HG02885 (cell line): ENCODE measurements around the gene DOCK1.

Experiments used
- ATAC-seq: cut with Tn5 transposase; IDR thresholded peaks from one replicate; pipeline ENCODE4 v1.9.1; 2021; ENCODE audit warnings: mild to moderate bottlenecking; ENCODE audit not compliant: unreplicated experiment, poor library complexity

Gene DOCK1

DNA sequence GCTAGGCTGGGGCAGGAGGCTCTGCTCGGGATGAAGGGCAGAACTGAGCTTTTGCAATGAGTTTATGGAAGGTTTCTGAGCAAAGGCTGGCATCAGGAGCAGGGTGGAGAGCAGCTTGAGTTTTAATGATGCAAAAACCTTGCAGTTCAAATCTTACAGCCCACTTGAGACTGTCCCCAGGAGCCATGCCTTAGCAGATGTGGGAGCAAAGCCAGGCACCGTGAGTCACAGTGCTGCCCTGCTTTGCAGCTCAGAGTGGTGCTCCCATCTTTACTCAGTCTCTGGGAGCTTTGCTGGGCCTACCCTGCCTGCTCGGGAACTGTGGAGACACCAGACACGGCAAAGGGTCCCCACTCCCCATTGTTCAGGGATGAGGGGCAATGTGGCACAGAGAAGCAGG, 521.5 kb downstream of the DOCK1 start:
- no peak for ATAC-seq

DNA sequence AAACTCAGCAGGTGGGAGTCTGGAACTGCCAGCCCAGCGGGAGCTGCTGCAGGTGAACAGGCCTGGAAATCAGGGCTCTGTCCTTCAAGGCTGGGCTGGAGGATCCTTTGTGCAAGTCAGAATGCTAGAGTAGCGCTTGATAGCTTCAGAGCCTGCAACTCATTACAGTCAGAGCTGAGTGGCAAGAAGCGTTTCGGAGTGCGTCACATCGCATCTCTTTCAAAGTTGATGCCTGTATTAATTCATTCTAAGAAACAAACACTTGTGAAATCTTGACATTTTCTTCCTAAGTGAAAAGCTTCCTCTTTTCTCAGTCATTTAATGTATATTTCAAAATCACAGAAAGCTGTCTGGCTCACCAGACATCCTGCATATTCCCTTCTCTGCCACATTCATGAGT, 522.7 kb downstream of the DOCK1 start:
- ATAC-seq, result no peak

DNA sequence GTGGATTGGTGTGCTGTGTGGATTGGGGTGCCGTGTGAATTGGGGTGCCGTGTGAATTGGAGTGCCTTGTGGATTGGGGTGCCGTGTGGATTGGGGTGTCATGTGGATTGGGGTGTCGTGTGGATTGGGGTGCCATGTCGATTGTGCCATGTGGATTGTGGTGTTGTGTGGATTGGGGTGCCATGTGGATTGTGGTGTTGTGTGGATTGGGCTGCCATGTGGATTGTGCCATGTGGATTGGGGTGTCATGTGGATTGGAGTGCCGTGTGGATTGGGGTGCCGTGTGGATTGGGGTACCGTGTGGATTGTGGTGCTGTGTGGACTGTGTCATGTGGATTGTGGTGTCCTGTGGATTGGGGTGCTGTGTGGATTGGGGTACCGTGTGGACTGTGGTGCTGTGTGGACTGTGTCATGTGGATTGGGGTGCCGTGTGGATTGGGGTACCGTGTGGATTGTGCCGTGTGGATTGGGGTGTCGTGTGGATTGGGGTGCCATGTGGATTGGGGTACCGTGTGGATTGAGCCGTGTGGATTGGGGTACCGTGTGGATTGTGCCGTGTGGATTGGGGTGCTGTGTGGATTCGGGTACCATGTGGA, 523.3 kb downstream of the DOCK1 start:
- no peak for ATAC-seq

DNA sequence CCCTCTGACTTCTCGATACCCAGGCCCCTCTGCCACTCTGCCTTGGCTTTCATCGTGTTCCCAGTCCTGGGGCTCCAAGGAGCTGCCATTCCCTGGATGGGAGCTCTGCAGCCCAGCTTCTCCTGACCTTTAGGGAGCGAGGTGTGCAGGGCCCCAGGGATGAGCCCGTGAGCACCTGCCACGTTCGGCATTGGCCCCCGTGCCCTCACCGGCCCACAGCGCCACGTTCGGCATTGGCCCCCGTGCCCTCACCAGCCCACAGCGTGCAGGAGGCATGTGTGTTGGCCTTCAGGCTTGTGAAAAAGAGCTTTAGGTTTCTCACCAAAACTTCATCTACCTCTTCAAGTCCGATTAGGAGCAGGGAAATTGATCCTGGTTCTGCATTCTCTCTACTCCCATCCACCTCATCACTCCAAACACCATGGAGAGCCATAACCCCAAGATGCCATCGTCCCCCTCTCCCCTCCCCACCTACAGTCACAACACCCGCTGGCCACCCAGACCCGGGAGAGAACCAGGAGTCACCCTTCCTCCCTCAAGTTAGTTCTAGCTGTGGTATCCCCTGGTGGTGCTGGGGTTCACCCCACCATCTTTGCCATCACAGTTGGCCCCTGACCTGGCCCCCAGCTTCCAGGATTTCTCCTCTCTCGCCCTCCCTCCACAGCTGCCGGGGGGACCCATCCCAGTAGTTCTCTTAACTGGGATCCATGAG, 524.5 kb downstream of the DOCK1 start:
- ATAC-seq, result no peak

DNA sequence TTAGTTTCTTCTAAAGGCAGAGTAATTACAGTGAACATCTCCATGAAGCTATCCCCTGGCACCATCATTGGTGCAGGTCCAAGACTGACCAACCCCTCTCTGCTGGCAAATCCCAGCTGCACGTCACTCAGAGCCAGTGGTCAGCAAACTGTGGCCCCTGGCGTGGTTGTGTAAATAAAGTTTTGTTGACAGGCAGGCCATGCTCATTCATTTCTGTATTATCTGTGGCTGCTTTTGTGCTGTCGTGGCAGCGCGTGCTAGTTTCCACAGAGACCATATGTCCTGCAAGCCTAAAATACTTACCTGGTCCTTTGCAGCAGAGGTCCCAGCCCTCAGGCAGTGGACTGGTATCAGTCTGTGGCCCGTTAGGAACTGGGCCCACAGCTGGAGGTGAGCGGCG, 526.3 kb downstream of the DOCK1 start:
- ATAC-seq, result no peak

DNA sequence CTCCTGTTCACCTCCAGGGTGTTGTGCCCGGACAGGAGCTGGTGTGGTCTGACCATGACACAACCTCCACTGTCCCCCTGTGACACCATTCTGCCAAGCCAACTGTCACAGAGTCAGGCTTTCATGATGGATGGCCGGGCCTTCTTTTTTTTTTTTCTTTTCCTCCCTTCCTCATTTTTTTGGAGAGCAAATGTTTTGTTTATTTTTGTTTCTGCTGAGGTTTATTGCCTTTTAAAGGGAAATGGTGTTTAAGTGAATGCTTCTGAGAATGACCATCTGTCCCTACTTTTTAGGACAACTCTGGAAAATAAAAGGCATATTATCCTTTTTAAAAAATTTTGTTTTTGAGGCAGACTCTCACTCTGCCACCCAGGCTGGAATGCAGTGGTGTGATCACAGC, 528.8 kb downstream of the DOCK1 start:
- no peak for ATAC-seq

DNA sequence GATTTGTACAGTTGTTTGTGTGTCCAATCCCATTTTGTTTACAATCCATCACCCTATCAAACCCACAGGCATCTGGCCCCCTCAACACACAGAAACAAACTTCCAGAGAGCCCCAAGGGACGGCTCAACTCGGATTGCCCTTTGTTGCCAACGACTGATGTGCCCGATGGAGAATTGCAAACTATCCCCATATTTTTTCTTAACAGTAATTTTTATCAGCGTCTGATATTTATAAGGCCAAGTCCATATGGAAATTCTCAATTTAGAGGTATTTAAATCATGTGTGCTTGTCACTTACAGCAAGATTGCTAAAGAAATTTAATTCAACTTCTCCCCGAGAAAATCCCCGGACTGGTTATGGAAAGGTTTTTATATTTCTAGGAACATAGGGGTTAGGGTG, 530.0 kb downstream of the DOCK1 start:
- no peak for ATAC-seq

DNA sequence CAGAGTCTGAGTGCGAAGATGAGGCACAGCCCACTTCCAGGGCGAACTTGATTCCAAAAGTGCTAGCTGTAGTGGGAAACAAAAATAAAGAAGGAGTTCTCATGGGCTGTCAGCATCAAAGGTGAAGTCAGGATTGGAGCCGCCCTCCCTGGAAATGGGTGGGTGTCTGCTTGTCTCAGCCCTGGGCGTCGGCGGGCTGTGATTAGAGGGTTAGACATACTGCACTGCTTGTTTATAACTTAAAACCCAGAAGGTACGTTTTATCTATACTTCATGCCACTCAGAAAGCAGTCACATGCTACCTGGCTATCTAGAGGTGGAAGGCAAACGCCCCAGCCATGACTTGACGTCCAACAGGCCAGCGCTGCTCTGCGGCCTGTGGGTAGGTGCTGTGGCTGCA, 535.1 kb downstream of the DOCK1 start:
- ATAC-seq, result no peak

DNA sequence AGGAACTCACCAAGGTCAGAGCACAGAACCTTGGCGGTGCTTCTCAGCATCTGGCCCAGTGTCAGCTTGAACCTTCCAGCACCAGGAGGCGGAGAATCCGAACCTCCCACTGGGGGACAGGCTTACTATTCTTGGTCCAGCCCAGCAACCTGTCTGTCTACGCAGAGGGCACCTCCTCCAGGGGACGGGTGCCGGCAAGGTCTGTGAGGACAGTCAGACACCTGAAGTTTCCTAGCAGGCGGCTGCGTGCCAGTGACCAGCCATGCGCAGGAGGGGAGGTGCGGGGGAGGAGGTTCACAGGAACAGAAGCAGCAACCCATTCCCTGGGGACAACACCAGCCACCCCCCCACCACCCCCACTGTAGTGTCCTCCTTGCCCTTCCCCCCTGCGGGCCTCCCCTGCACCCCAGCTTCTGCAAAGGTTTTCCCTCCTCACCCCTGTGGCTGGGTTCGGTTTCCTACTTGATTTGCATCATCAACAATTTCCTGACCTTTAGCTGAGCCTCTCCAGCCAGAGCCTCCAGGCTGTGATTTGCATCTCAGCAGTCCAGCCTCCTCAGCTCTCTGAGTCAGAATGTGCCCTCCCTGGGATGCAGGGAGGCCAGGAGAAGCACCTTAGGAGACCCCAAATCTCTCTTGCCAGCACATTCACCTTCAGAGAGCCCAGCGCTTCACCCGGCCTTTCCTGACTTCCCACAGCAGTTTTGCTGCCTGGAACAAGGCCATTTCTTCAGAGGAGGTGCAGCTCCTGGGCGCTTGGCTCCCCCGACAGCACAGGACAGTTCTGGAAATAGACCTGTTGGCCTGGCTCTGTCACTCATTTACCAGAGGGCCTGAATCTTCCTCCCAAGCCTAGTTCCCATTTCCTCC, 536.4 kb downstream of the DOCK1 start:
- no peak for ATAC-seq

DNA sequence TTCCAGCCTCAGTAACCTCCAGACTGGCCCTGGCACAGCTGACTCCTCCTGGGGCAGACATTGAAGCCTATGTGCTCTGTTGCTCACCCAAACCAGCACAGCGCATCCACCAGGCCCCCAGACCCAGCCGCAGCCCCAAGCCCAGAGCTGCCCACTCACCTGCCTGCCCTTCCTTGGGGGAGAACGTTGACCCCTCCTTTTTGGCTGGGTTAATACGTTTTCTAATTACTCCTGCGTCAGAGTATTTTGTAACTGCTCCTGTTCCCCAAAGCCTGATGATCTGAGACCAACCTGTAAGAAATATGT, 536.9 kb downstream of the DOCK1 start:
- ATAC-seq, result no peak

DNA sequence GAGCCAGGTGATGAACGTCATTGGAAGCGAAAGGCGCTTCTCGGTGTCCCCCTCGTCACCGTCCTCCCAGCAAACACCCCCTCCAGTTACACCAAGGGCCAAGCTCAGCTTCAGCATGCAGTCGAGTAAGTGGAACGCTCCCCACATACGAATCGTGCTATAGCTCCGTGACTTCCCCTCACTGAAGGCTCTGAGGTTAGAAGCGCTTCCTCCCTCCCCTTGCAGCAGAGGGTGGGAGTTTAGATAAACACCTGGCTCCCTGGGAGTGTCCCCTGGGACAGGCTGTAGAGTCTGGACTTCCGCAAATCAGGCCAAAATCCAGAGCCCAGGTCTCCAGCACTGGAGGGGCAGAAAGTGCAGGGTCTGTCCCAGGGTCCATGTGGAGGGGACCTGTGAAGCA, 538.9 kb downstream of the DOCK1 start:
- no peak for ATAC-seq

DNA sequence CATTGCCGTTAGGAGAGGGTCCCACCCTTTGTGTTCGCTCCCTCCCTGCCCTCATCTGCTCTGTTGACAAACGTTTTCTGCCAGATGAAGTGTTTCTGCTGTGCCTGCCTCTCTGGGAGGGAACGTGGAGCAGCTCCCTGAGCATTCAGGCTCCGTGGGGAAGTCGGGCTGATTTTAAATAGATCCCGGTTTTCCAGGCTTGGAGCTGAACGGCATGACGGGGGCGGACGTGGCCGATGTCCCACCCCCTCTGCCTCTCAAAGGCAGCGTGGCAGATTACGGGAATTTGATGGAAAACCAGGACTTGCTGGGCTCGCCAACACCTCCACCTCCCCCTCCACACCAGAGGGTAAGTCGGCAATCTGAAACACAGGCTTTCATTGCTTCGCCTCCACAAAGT, 542.0 kb downstream of the DOCK1 start:
- no peak for ATAC-seq

DNA sequence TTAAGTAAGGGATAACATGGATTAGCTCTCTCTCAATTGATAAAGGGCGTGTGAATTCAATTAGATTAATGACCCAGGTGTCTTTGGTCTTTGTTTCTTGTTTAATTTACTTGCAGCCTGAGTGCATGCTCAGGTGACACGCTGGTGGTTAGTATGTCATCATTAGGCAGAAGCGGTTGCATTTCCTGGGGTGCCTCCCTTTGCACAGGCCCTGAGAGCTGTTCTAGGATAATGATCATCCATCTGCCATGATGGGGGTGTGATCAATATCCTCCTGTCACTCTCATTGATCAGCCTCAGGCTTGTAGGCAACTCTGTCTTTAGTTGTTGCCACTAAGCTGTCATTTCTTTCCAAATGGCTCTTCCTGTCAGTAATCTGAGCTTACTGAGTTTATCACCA, 544.3 kb downstream of the DOCK1 start:
- no peak for ATAC-seq

DNA sequence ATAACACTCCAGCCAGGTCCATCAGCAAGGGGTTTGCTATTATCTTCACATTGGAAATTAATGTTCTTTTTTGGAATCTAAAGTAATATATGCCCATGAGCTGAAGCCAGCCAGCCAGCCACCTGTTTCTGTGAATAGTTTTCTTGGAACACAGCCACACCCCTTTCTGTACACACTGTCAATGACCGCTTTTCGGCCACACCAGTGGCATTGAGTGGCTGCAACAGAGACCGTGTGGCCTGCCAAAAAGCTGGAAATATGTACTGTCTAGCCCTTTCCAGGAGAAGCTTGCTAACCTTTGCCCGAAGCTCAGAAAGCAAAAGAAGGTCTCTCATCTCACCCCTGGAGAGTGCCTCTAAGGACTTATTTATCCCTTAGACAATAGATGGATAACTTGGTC, 545.4 kb downstream of the DOCK1 start:
- no peak for ATAC-seq

DNA sequence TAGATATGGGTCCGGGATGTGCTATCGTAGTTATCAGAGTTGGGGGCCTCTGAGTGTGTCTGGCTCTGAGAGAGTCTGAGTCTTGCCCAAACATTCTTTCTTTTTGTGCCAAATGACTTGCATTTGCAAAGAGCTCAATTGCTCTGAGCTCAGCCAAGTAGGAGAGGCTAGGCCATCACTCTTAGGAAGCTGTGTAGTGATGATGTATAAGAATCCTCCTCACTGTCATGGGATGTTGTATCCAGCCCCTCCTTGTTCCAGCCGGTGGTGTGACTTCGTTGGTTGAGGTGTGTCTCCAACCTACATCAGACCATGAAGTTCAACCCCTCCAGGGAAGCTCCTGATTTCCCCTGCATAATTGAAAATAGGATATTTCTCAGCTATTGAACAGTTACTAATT, 546.4 kb downstream of the DOCK1 start:
- no peak for ATAC-seq

DNA sequence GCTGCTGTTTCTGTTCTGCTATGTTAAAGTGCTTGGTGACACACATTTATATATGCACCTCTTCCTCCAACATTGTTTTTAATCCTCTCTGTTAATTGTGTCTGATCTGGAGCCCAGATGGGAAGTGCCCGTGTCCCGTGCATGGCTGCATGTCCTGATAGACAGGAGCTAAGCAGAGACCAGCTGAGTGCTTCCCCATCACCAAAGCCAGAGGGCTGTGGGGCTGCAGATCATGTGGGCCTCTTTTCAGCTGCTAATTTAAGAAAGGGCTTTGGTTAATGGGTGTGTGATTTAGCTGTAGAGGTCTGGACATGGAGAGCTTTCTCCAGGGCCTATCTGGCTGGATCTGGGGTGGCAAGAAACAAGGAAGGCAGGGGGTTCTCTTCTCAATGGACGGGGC, 547.3 kb downstream of the DOCK1 start:
- ATAC-seq, result no peak

DNA sequence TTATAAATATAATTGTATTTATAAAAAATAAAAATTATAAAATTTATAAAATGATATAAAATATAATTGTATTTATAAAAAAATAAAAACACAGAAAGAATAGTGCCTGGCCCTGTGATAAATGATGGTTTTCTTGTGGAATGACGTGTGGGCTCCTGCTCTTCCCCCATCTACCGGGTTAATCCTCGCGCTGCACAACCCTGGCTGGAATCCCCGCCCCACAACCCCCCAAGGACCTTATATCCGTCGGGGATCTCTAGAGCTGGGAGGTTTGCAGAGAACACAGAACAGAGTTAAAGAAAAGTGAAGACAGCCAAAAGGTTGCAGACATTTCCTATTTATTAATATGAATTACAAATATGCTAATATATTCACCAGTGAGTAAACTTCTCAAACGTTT, 548.5 kb downstream of the DOCK1 start:
- no peak for ATAC-seq

DNA sequence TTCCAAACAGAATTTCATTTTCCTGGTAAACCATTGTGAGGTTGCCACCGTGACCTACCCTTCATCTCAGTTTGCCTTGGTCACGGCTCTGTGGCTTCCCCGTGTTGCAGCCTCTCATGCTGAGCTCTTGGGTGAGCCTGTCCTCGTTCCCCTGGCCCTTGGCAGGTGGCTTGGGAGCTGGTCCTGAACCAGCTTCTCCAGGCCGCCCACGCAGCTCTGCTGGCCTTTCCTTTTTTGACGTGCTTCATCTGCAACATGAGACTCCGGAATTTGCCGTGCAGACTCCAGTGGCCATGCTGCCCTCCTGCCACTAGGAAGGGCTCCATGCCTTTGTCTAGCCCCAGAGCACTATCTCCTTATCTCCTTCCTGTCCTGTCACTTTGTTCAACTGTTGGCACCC, 550.9 kb downstream of the DOCK1 start:
- ATAC-seq, result no peak

DNA sequence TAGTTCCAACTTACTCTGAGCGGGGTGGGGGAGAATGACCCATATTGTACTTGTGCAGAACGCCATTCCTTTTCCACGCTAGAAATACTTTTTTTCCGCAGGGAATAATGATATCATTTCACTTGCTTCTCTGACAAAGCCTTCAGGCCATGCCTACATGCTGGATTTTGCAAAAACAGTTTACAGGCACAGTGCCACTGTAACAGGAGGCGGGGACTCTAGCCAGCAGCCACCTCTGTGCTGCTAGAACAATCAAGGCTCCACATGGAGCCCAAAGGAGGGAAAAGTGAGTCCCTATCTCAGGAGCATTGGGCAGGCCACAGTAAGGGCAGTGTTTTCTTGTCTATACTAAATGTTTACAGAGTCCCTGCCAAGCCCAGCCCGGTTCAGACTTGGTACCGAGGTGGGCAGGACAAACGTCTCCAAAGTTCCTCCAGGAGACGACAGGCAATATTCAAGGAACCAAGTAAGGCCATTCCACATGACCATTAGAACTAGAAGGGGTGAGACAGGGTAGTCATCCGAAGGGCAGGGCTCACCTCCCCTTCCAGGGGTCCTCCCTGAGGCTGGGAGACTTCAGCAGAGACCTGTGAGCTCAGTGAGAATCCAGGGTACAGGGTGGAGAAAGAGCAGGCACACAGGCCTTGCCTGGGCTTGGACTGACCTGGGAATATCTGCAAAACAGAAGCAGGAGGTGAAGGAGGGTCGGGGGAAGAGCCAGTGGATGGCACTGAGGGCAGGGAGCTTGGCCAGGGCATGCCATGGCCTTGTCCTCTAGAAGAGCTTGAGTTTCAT, 553.0 kb downstream of the DOCK1 start:
- no peak for ATAC-seq

DNA sequence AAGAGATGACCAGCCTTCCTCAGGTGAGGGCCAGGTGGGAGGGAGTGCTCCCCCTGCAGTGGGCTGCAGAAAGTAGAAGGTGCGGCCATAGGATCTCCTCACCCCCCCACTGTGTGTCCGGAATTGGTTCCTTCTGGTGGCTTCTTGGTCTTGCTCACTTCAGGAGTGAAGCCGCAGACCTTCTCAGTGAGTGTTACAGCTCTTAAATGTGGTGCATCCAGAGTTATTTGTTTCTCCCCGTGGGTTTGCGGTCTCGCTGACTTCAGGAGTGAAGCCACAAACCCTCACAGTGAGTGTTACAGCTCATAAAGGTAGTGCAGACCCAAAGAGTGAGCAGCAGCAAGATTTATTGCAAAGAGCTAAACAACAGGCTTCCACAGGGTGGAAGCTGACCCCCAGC, 553.6 kb downstream of the DOCK1 start:
- no peak for ATAC-seq

DNA sequence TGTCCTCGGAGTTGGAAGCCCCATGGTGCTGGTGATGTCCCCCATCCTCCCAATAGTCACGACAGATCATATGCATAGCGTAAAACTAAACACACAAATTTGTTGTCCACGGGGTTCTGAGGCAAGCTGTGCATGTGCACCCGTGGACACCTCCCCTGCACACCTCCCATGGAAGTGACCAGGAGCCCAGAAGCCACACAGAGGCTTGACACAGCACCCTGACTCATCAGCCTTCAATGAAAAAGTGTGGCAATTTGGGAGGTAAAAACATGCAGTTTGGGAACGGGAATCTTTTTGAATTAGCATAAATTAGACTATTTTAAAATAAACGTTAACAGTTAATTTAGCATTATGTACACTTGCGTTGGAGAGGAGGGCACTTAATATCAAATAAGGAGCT, 554.7 kb downstream of the DOCK1 start:
- no peak for ATAC-seq
